GM10266 (cell line): ENCODE results near the gene CELF5.
"Not testable (repeated sequence)": the region's sequence is repeated elsewhere in the genome, so short reads cannot be mapped to it uniquely, and the experiment has no call there.

Experiments used
- DNase-seq: peaks from one replicate; pipeline ENCODE4 v3.0.0; 2012; ENCODE audit errors: extremely low spot score
- TF ChIP-seq, protein P1 (sequence below): IDR thresholded peaks from 2 replicates; pipeline ENCODE4 v1.5.1; 2012; ENCODE audit warnings: mild to moderate bottlenecking, low read depth; ENCODE audit not compliant: control insufficient read depth, insufficient read depth; ENCODE audit errors: missing control alignments

CELF5 gene

DNA sequence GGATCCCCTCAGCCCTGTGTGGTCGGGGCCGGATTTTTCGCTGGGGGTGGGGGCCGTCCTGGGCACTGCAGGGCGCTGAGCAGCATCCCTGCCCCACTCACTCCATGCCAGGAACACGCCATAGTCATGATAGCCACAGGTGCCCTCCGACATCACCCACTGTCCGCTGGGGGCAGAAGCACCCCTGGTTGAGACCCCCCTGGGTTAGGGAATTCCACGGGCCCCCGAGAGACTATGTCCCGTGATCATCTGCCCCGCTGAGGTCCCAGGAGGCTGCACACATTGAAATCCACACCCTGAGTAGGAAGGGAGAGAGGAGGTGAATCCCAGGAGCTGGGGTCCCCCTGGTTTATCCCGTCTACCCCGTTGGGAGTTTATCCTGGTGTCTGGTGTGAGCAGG is 22.6 kb upstream of the CELF5 start:
- TF ChIP-seq, protein P1, sequence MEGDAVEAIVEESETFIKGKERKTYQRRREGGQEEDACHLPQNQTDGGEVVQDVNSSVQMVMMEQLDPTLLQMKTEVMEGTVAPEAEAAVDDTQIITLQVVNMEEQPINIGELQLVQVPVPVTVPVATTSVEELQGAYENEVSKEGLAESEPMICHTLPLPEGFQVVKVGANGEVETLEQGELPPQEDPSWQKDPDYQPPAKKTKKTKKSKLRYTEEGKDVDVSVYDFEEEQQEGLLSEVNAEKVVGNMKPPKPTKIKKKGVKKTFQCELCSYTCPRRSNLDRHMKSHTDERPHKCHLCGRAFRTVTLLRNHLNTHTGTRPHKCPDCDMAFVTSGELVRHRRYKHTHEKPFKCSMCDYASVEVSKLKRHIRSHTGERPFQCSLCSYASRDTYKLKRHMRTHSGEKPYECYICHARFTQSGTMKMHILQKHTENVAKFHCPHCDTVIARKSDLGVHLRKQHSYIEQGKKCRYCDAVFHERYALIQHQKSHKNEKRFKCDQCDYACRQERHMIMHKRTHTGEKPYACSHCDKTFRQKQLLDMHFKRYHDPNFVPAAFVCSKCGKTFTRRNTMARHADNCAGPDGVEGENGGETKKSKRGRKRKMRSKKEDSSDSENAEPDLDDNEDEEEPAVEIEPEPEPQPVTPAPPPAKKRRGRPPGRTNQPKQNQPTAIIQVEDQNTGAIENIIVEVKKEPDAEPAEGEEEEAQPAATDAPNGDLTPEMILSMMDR, result no peak

DNA sequence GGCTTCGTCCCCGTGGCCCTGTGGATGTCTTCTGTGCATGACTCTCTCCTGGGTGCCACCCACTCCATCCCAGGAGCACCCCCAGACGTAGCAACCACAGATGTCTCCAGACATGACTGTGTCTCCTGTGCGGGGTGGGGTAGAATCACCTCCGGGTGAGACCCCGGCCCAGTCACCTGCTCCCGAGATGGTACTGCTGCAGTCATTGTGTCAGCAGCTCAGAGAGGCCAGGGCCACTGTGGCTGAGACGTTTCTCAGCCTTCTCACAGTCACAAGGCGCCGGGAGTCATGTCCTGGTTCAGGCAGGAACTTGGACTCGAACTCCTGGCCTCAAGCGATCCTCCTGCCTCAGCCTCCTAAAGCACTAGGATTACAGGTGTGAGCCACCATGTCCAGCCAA is 22.1 kb upstream of the CELF5 start:
- TF ChIP-seq, protein P1, result no peak
- no peak for DNase-seq

More for the DNA sequence above, 22.6 kb upstream of the CELF5 start:
- DNase-seq, result no peak

DNA sequence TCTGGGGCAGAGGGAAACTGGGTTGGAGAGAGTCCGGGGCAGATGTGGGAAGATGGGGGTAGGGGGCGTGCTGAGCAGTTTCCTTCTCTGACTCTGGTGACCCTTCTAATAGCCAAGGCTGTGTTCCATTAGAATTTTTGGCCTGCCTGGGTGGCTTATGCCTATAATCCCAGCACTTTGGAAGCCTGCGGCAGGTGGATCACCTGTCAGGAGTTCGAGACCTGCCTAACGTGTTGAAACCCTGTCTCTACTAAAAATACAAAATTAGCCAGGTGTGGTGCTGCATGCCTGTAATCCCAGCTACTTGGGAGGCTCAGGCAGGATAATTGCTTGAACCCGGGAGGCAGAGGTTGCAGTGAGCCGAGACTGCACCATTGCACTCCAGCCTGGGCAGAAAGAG is 21.6 kb upstream of the CELF5 start:
- DNase-seq, result not testable (repeated sequence)

DNA sequence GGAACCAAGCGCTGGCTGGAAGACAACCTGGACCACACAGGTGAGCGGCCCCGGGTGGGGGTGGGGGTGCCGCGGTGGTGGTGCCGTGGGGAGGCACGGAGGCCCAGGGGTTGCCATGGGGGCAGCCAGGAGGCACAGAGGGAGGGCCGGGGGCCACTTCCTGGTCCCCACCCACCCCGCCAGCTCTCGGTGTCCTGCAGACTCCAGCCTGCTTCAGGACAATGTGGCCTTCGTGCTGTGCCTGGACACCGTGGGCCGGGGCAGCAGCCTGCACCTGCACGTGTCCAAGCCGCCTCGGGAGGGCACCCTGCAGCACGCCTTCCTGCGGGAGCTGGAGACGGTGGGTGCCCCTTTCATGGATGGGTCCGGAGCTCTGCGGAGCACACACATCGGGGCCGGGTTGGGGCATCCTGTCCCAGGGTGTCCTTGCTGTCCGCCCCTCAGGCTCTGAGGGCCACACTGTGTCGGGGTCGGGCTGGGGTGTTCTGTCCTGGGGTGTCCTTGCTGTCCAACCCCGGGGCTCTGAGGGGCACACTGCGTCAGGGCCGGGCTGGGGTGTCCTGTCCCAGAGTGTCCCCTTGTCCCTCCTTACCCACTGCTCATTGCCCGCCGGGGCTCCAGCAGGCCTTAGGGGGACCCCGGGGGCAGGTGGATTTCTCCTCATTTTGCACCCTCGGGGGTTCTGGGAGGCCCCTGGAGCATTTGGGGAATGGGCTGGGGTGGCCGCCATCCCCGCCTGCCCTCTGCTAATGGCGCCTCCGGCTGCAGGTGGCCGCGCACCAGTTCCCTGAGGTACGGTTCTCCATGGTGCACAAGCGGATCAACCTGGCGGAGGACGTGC is 20.4 kb upstream of the CELF5 start:
- TF ChIP-seq, protein P1, result no peak
- no peak for DNase-seq

DNA sequence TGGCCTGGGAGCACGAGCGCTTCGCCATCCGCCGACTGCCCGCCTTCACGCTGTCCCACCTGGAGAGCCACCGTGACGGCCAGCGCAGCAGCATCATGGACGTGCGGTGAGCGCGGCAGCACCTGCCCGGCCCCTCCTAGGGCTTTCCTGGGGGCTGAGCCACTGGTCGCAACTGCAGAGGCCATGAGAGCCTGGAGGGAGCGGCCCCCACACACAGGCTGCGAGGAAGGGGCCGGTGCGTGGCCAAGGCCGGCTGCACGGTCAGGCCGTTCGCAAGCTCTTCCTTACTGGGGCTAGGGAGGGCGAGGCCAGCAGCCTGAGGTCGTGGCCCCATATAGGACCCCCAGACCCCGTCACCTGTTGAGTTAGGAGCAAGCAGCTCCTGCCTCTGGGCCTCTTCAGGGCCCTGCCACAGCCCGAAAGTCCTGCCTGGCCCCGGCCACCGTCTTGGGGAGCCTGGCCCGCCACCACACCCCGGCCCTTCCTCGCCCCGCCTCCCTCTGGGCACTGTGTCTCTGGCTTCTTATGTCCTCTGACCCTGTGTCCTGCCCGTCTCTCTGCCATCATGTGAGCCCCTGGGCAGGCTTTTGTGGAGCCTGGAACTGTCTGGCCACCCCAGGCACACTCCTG is 19.7 kb upstream of the CELF5 start:
- DNase-seq, result no peak

DNA sequence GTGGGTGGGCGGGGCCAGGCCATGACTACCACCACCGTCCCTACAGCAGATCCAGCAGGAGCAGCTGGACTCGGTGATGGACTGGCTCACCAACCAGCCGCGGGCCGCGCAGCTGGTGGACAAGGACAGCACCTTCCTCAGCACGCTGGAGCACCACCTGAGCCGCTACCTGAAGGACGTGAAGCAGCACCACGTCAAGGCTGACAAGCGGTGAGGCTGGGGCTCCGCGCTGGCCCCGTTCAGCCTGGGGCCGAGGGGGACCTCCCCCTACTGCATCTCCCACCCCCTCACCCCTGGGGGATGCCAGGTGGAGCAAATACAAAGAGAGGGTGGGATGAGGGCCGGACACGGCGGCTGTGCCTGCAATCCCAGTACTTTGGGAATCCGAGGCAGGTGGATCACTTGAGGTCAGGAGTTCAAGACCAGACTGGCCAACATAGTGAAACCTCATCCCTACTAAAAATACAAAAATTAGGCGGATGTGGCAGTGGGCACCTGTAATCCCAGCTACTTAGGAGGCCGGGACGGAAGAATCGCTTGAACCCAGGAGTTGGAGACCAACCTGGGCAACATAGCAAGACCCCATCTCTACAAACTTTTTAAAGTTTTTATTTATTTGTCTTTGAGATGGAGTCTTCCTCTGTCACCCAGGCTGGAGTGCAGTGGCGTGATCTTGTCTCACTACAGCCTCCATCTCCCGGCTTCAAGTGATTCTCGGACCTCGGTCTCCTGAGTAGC is 18.1 kb upstream of the CELF5 start:
- TF ChIP-seq, protein P1, result no peak
- no peak for DNase-seq

More for the DNA sequence above, 19.7 kb upstream of the CELF5 start:
- TF ChIP-seq, protein P1, result no peak

DNA sequence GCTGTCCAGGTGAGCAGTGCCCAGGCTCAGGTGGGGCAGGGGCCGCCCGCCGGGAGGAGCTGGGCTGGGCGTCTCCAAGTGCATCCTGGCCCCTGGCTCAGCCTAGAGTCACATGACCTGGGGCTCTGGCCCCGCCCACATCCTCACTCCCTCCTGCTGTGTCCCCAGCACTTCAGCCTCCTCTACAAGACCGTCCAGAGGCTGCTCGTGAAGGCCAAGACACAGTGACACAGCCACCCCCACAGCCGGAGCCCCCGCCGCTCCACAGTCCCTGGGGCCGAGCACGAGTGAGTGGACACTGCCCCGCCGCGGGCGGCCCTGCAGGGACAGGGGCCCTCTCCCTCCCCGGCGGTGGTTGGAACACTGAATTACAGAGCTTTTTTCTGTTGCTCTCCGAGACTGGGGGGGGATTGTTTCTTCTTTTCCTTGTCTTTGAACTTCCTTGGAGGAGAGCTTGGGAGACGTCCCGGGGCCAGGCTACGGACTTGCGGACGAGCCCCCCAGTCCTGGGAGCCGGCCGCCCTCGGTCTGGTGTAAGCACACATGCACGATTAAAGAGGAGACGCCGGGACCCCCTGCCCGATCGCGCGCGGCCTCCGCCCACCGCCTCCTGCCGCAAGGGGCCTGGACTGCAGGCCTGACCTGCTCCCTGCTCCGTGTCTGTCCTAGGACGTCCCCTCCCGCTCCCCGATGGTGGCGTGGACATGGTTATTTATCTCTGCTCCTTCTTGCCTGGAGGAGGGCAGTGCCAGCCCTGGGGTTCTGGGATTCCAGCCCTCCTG is 16.8 kb upstream of the CELF5 start:
- no peak for DNase-seq
- TF ChIP-seq, protein P1, result no peak
